K562 (cell line): ENCODE data around the gene BCAS3.
"Not testable (repeated sequence)": the region's sequence is repeated elsewhere in the genome, so short reads cannot be mapped to it uniquely, and the experiment has no call there.

Experiments used
- ADNP ChIP-seq: fragments of 200-800 bp; sonication (Bioruptor generic); IDR thresholded peaks from 2 replicates; pipeline ENCODE4 v1.6.1; 2016; ENCODE audit warnings: missing genetic modification characterization, missing compliant biosample characterization
- CEBPB ChIP-seq: fragments of 450-650 bp; IDR thresholded peaks from 2 replicates; pipeline ENCODE4 v1.6.1; 2016; ENCODE audit warnings: missing genetic modification characterization, missing compliant biosample characterization
- KLF13 ChIP-seq: fragments of 450-650 bp; IDR thresholded peaks from 2 replicates; pipeline ENCODE4 v1.6.1; 2016; ENCODE audit warnings: missing genetic modification characterization, low read depth, mild to moderate bottlenecking, missing compliant biosample characterization, moderate library complexity, borderline replicate concordance
- TAF1 ChIP-seq: IDR thresholded peaks from 2 replicates; pipeline ENCODE4 v1.6.1; 2011; ENCODE audit warnings: mild to moderate bottlenecking, low read length, moderate library complexity; ENCODE audit not compliant: insufficient read depth, control insufficient read depth, severe bottlenecking; ENCODE audit errors: extremely low read depth
- ZFX ChIP-seq: sonication (generic); formaldehyde crosslinking; IDR thresholded peaks from 2 replicates; pipeline ENCODE4 v1.8.0; 2022; ENCODE audit warnings: mild to moderate bottlenecking, missing genetic modification reagents, moderate library complexity
- ZNF232 ChIP-seq: sonication (generic); formaldehyde crosslinking; IDR thresholded peaks from 2 replicates; pipeline ENCODE4 v1.8.0; 2022; ENCODE audit warnings: mild to moderate bottlenecking, missing genetic modification reagents
- TF ChIP-seq, protein P1 (sequence below), 2 experiments: fragments of 450-650 bp; IDR thresholded peaks; 2 replicates each; pipeline ENCODE4 v1.6.1; 2018; ENCODE audit warnings: mild to moderate bottlenecking in 2 of 2, low read depth in 1 of 2; ENCODE audit not compliant: partially characterized antibody in 2 of 2

DNA sequence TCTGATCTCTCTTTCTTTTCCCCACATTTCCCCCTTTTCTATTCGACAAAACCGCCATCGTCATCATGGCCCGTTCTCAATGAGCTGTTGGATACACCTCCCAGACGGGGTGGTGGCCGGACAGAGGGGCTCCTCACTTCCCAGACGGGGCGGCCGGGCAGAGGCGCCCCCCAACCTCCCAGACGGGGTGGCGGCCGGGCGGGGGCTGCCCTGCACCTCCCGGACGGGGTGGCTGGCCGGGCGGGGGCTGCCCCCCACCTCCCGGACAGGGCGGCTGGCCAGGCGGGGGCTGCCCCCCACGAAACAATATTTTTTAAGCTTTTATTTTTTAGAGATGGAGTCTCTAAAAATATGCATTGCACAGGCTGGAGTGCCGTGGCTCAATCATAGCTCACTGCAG is 299.2 kb downstream of the BCAS3 start:
- not testable (repeated sequence) for TF ChIP-seq ZFX (CRISPR knock-in tag); ZNF232 (CRISPR knock-in tag); ADNP (tag); TAF1; CEBPB (tag); KLF13
- TF ChIP-seq, protein P1, sequence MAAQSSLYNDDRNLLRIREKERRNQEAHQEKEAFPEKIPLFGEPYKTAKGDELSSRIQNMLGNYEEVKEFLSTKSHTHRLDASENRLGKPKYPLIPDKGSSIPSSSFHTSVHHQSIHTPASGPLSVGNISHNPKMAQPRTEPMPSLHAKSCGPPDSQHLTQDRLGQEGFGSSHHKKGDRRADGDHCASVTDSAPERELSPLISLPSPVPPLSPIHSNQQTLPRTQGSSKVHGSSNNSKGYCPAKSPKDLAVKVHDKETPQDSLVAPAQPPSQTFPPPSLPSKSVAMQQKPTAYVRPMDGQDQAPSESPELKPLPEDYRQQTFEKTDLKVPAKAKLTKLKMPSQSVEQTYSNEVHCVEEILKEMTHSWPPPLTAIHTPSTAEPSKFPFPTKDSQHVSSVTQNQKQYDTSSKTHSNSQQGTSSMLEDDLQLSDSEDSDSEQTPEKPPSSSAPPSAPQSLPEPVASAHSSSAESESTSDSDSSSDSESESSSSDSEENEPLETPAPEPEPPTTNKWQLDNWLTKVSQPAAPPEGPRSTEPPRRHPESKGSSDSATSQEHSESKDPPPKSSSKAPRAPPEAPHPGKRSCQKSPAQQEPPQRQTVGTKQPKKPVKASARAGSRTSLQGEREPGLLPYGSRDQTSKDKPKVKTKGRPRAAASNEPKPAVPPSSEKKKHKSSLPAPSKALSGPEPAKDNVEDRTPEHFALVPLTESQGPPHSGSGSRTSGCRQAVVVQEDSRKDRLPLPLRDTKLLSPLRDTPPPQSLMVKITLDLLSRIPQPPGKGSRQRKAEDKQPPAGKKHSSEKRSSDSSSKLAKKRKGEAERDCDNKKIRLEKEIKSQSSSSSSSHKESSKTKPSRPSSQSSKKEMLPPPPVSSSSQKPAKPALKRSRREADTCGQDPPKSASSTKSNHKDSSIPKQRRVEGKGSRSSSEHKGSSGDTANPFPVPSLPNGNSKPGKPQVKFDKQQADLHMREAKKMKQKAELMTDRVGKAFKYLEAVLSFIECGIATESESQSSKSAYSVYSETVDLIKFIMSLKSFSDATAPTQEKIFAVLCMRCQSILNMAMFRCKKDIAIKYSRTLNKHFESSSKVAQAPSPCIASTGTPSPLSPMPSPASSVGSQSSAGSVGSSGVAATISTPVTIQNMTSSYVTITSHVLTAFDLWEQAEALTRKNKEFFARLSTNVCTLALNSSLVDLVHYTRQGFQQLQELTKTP (IDR thresholded peaks at IDR 0.05; ENCODE audit: low read depth in 1 of 2, partially characterized antibody in 2 of 2), result not testable (repeated sequence)
